HL-60/S4 (cell line): ENCODE results near the gene AKT1.

ENCODE experiments used
- in situ Hi-C: fragments of 300-500 bp; cut with MboI; formaldehyde crosslinking; loops from 2 replicates; pipeline ENCODE4 v1.14.3; 2022; ENCODE audit warnings: low sequenced_read_pairs

The AKT1 gene

GRCh38 chr14:104800015-104800770, 4.6 kb upstream of the AKT1 start:
- in situ Hi-C loops = no loop called here

GRCh38 chr14:104799244-104800014, 3.9 kb upstream of the AKT1 start:
- in situ Hi-C loops = no loop called here

GRCh38 chr14:104798300-104799243, 3.0 kb upstream of the AKT1 start:
- in situ Hi-C loops = no loop called here

- in situ Hi-C loops = no loop called here
Measured at GRCh38 chr14:104797115-104798044, 1.8 kb upstream of the AKT1 start.

- in situ Hi-C loops = no loop called here
Measured at GRCh38 chr14:104796687-104797081, 1.1 kb upstream of the AKT1 start.

- in situ Hi-C loops = no loop called here
Measured at GRCh38 chr14:104795781-104796686, 486 bp upstream of the AKT1 start.

GRCh38 chr14:104794631-104794992, 936 bp downstream of the AKT1 start:
- in situ Hi-C loops = no loop called here

- in situ Hi-C loops = no loop called here
Measured at GRCh38 chr14:104794099-104794498, 1.4 kb downstream of the AKT1 start.

GRCh38 chr14:104793703-104793959, 1.9 kb downstream of the AKT1 start:
- in situ Hi-C loops = no loop called here

- in situ Hi-C loops = no loop called here
Measured at GRCh38 chr14:104792945-104793702, 2.4 kb downstream of the AKT1 start.

GRCh38 chr14:104792101-104792884, 3.3 kb downstream of the AKT1 start:
- in situ Hi-C loops = no loop called here

GRCh38 chr14:104791425-104791824, 4.1 kb downstream of the AKT1 start:
- in situ Hi-C loops = no loop called here

- in situ Hi-C loops = no loop called here
Measured at GRCh38 chr14:104789752-104790743, 5.5 kb downstream of the AKT1 start.

- in situ Hi-C loops = no loop called here
Measured at GRCh38 chr14:104788873-104789663, 6.5 kb downstream of the AKT1 start.

GRCh38 chr14:104788161-104788818, 7.3 kb downstream of the AKT1 start:
- in situ Hi-C loops = no loop called here
